HL-60 (cell line): ENCODE data around the gene ZBTB42.

Experiments used
- DNase-seq, 2 experiments: peaks; one replicate each; pipeline ENCODE4 v3.0.0-alpha.2; 2010 to 2020; ENCODE audit warnings: low read depth in 1 of 2, low spot score in 1 of 2
- H3K27ac ChIP-seq: fragments of 250-450 bp; sonication (Bioruptor Pico); replicated peaks from 2 replicates; pipeline ENCODE4 v1.5.1; 2020; ENCODE audit warnings: mild to moderate bottlenecking, moderate library complexity
- H3K27me3 ChIP-seq: fragments of 250-450 bp; sonication (Bioruptor Pico); 2 replicates; pipeline ENCODE4 v1.5.1; 2021; ENCODE audit warnings: mild to moderate bottlenecking, moderate library complexity; ENCODE audit not compliant: insufficient read depth, poor library complexity, severe bottlenecking
- H3K4me3 ChIP-seq: replicated peaks from 2 replicates; pipeline ENCODE4 v1.5.1; 2011; ENCODE audit warnings: mild to moderate bottlenecking, control low read depth, low read length; ENCODE audit not compliant: insufficient read depth
- GABPA ChIP-seq: IDR thresholded peaks from 2 replicates; pipeline ENCODE4 v1.6.1; 2012; ENCODE audit warnings: low read depth
- POLR2AphosphoS5 ChIP-seq: IDR thresholded peaks from 2 replicates; pipeline ENCODE4 v1.6.1; 2012; ENCODE audit warnings: low read depth
- REST ChIP-seq: IDR thresholded peaks from 2 replicates; pipeline ENCODE4 v1.6.1; 2012; ENCODE audit warnings: low read depth; ENCODE audit not compliant: insufficient replicate concordance
- SPI1 ChIP-seq: IDR thresholded peaks from 2 replicates; pipeline ENCODE4 v1.6.1; 2012; ENCODE audit warnings: low read depth, mild to moderate bottlenecking, borderline replicate concordance
- TF ChIP-seq, protein P1 (sequence below): IDR thresholded peaks from one replicate; pipeline ENCODE4 v1.5.1; 2011; ENCODE audit warnings: low read length, control low read depth, inconsistent platforms; ENCODE audit not compliant: insufficient read depth

The ZBTB42 gene

GRCh38 chr14:104818714-104819161 is 17.8 kb downstream of the ZBTB42 start:
- H3K27me3 ChIP-seq: no peaks in the 10 kb centered on the region
- H3K27ac ChIP-seq: no peak overlapping the region
- no peak for TF ChIP-seq REST
- TF ChIP-seq POLR2AphosphoS5: no peak
- TF ChIP-seq GABPA: no peak
- no peak for TF ChIP-seq SPI1
- TF ChIP-seq, protein P1, sequence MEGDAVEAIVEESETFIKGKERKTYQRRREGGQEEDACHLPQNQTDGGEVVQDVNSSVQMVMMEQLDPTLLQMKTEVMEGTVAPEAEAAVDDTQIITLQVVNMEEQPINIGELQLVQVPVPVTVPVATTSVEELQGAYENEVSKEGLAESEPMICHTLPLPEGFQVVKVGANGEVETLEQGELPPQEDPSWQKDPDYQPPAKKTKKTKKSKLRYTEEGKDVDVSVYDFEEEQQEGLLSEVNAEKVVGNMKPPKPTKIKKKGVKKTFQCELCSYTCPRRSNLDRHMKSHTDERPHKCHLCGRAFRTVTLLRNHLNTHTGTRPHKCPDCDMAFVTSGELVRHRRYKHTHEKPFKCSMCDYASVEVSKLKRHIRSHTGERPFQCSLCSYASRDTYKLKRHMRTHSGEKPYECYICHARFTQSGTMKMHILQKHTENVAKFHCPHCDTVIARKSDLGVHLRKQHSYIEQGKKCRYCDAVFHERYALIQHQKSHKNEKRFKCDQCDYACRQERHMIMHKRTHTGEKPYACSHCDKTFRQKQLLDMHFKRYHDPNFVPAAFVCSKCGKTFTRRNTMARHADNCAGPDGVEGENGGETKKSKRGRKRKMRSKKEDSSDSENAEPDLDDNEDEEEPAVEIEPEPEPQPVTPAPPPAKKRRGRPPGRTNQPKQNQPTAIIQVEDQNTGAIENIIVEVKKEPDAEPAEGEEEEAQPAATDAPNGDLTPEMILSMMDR: no peak
- H3K4me3 ChIP-seq: no peak overlapping the region
- DNase-seq: no peak

GRCh38 chr14:104819361-104819781 is 18.5 kb downstream of the ZBTB42 start:
- no peaks in the 10 kb centered on the region for H3K27me3 ChIP-seq
- TF ChIP-seq, protein P1: no peak
- TF ChIP-seq REST (no peak), GABPA (no peak), SPI1 (no peak), POLR2AphosphoS5 (no peak)
- H3K27ac ChIP-seq: no peak overlapping the region
- H3K4me3 ChIP-seq: no peak overlapping the region
- no peak for DNase-seq

DNA sequence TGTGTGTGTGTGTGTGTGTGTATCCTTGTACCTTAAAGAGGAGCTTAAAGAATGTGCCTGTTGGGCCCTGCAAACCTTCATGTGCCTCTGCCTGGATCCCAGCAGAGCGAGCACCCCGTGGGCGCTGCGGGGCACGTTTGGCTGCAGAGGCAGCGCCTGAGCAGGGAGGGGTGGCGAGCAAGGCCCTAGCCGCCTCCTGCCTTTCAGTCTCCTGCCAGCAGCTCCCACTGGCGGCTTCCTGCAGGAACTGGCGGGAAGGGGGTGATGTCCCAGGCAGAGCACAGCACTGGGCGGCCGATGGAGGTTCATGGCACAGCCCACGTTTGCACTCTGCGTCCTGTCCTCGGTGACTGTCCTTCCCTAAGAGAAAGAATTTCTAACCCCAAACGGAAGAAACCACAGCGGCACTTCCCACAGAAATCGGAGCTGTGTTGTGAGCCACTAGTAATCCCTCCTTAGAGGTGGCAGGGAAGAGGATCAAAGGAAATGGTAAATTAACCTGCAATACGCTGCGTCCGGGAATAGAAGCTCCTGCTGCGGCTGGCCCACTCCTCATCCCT is 19.8 kb downstream of the ZBTB42 start:
- Histone ChIP-seq H3K4me3 (no peak overlapping the region), H3K27ac (no peak overlapping the region), H3K27me3 (peaks cover under 1% of the 10 kb centered on the region)
- no peak for TF ChIP-seq POLR2AphosphoS5
- no peak for DNase-seq

- no peak for DNase-seq
- Histone ChIP-seq H3K4me3 (no peak overlapping the region), H3K27ac (no peak overlapping the region), H3K27me3 (peaks cover 2% of the 10 kb centered on the region)
- TF ChIP-seq SPI1: no peak
- TF ChIP-seq, protein P1: no peak
- TF ChIP-seq GABPA: no peak
- no peak for TF ChIP-seq POLR2AphosphoS5
- no peak for TF ChIP-seq REST
These were observed 20.5 kb downstream of the ZBTB42 start for GRCh38 chr14:104821229-104821945.
